Measurements from ENCODE around the gene GABRR2. TPM values are rescaled to one million over a fixed set of nuclear protein-coding genes. Genes with fewer than 3 reads are reported as not detected.
A peak's percentile ranks its signal among the peaks of the same experiment; 100 is the strongest.

The GABRR2 gene
- total RNA-seq, 1 experiment from 2014 or later = 0.36 TPM

- no peak for TF ChIP-seq EZH2phosphoT487 (IDR thresholded peaks at IDR 0.05; ENCODE audit: borderline replicate concordance, low read length)
- no peak for TF ChIP-seq EZH2 (IDR thresholded peaks at IDR 0.05; ENCODE audit: low read length, unreplicated experiment)
- no peak for TF ChIP-seq CTCF (conservative IDR thresholded peaks at IDR 0.05; ENCODE audit: low read depth, low read length)
- Histone ChIP-seq H3K4me1 (ENCODE audit: insufficient read depth, low read length) (peaks cover 10% of the 10 kb centered on the region; the same call in 1 of the 2 replicates), H3K9me2 (replicated peaks; ENCODE audit: low read length) (no peaks in the 10 kb centered on the region), H2AFZ (ENCODE audit: low read length) (no peak overlapping the region), H3K9ac (ENCODE audit: low read length) (no peak overlapping the region), H3K4me2 (ENCODE audit: low read length) (peak overlapping the region; percentile 92), H3K4me3 (ENCODE audit: low read length) (peak overlapping the region; percentile 87), H3K27me3 (ENCODE audit: low read length) (no peaks in the 10 kb centered on the region), H3F3A (ENCODE audit: low read length, unreplicated experiment) (no peaks in the 10 kb centered on the region), H3K36me3 (ENCODE audit: low read depth, low read length) (no peaks in the 10 kb centered on the region), H3K9me3 (ENCODE audit: low read length) (no peaks in the 10 kb centered on the region), H4K20me1 (ENCODE audit: low read length) (peaks cover 32% of the 10 kb centered on the region), H3K27ac (ENCODE audit: low read length) (no peak overlapping the region), H3K79me2 (ENCODE audit: low read length) (peaks cover 68% of the 10 kb centered on the region)
- ChIA-PET POLR2A (ENCODE audit: unreplicated experiment) (interaction anchor here (0.6 kb wide), 1 partner anchor 15 kb away, joined by 5 read pairs; no protein-coding TSS in a partner anchor), CTCF (no interaction called here)
- no TSS peak for BruUV-seq (replicated peaks)
- ATAC-seq (no peak), DNase-seq (no peak)
- intact Hi-C loops (cut with micrococcal nuclease) = loop anchor here (5.0 kb wide), 1 partner anchor 108 kb away; no protein-coding TSS in a partner anchor
These were observed 35.3 kb upstream of the GABRR2 start for GRCh38 chr6:89350281-89350966.

GRCh38 chr6:89348372-89348771 lies 33.3 kb upstream of the GABRR2 start:
- CTCF ChIA-PET = no interaction called here

More at GRCh38 chr6:89348372-89348771, 33.3 kb upstream of the GABRR2 start:
- H3K79me2 ChIP-seq (ENCODE audit: low read length) = peaks cover 72% of the 10 kb centered on the region
- no peaks in the 10 kb centered on the region for H3K36me3 ChIP-seq (ENCODE audit: low read depth, low read length)
- no peaks in the 10 kb centered on the region for H3F3A ChIP-seq (ENCODE audit: low read length, unreplicated experiment)
- no peaks in the 10 kb centered on the region for H3K27me3 ChIP-seq (ENCODE audit: low read length)
- no peak overlapping the region for H3K4me3 ChIP-seq (ENCODE audit: low read length)
- no peak overlapping the region for H3K9ac ChIP-seq (ENCODE audit: low read length)
- POLR2A ChIA-PET (ENCODE audit: unreplicated experiment) = no interaction called here
- peaks cover 32% of the 10 kb centered on the region for H4K20me1 ChIP-seq (ENCODE audit: low read length)
- DNase-seq (no peak), ATAC-seq (no peak)
- no peaks in the 10 kb centered on the region for H3K9me3 ChIP-seq (ENCODE audit: low read length)
- H3K9me2 ChIP-seq (replicated peaks; ENCODE audit: low read length) = no peaks in the 10 kb centered on the region
- no peak overlapping the region for H3K27ac ChIP-seq (ENCODE audit: low read length)
- BruUV-seq (replicated peaks) = no TSS peak
- intact Hi-C loops (cut with micrococcal nuclease) = no loop called here
- no peak for TF ChIP-seq EZH2phosphoT487 (IDR thresholded peaks at IDR 0.05; ENCODE audit: borderline replicate concordance, low read length)
- no peak for TF ChIP-seq CTCF (conservative IDR thresholded peaks at IDR 0.05; ENCODE audit: low read depth, low read length)
- no peak for TF ChIP-seq EZH2 (IDR thresholded peaks at IDR 0.05; ENCODE audit: low read length, unreplicated experiment)
- H3K4me2 ChIP-seq (ENCODE audit: low read length) = no peak overlapping the region
- peaks cover 10% of the 10 kb centered on the region; the same call in 1 of the 2 replicates for H3K4me1 ChIP-seq (ENCODE audit: insufficient read depth, low read length)
- no peak overlapping the region for H2AFZ ChIP-seq (ENCODE audit: low read length)
